HepG2 (cell line): ENCODE measurements around the gene RNF4. TPM values are rescaled to one million over a fixed set of nuclear protein-coding genes. Genes with fewer than 3 reads are reported as not detected.

Experiments used
- AHR ChIP-seq: IDR thresholded peaks from 2 replicates; pipeline ENCODE4 v1.6.1; 2018; ENCODE audit warnings: missing genetic modification reagents, missing compliant biosample characterization
- LCORL ChIP-seq, 2 experiments: fragments of 450-650 bp in 1 of 2; sonication (generic) in 1 of 2; formaldehyde crosslinking in 1 of 2; IDR thresholded peaks; 2 replicates each; pipeline versions ENCODE4 v1.5.0 to v1.6.1; 2017 to 2020; ENCODE audit warnings: antibody characterized with exemption in 1 of 2, missing genetic modification reagents in 1 of 2
- MEF2D ChIP-seq: sonication (generic); formaldehyde crosslinking; IDR thresholded peaks from 2 replicates; pipeline ENCODE4 v1.5.1; 2020; ENCODE audit warnings: mild to moderate bottlenecking, missing genetic modification reagents
- NR0B2 ChIP-seq: sonication (generic); formaldehyde crosslinking; IDR thresholded peaks from 2 replicates; pipeline ENCODE4 v1.4.0; 2020; ENCODE audit warnings: mild to moderate bottlenecking, missing genetic modification reagents
- RFXANK ChIP-seq: IDR thresholded peaks from 2 replicates; pipeline ENCODE4 v1.6.1; 2016
- RXRA ChIP-seq: sonication (generic); formaldehyde crosslinking; IDR thresholded peaks from 2 replicates; pipeline ENCODE4 v1.5.1; 2020; ENCODE audit warnings: missing genetic modification reagents
- SKI ChIP-seq: fragments of 450-650 bp; IDR thresholded peaks from one replicate; pipeline ENCODE4 v1.6.1; 2018; ENCODE audit warnings: mild to moderate bottlenecking; ENCODE audit not compliant: partially characterized antibody
- STAT5B ChIP-seq: sonication (generic); formaldehyde crosslinking; IDR thresholded peaks from 2 replicates; pipeline ENCODE4 v1.4.0; 2020; ENCODE audit warnings: missing genetic modification reagents
- TAF1 ChIP-seq: sonication (generic); formaldehyde crosslinking; IDR thresholded peaks from 2 replicates; pipeline ENCODE4 v1.4.0; 2020; ENCODE audit warnings: missing genetic modification reagents
- TSC22D2 ChIP-seq: sonication (generic); formaldehyde crosslinking; IDR thresholded peaks from 2 replicates; pipeline ENCODE4 v1.5.1; 2020; ENCODE audit warnings: missing genetic modification reagents, mild to moderate bottlenecking, borderline replicate concordance
- ZNF407 ChIP-seq: sonication (generic); formaldehyde crosslinking; IDR thresholded peaks from one replicate; pipeline ENCODE4 v1.5.1; 2020; ENCODE audit warnings: mild to moderate bottlenecking, missing genetic modification reagents; ENCODE audit errors: not compliant biosample characterization
- ZNF737 ChIP-seq: sonication (generic); formaldehyde crosslinking; IDR thresholded peaks from 2 replicates; pipeline ENCODE4 v1.5.0; 2020; ENCODE audit warnings: missing genetic modification reagents, mild to moderate bottlenecking, borderline replicate concordance
- polyA plus RNA-seq, 8 experiments: library from polyadenylated mRNA; depleted of rRNA in 3 of 8; stranded (reverse) in 7 of 8; unstranded in 1 of 8; fragments of >200 nt; fragmentation: Illumina TruSeq in 4 of 8; extraction: Trizol in 4 of 8; gene quantifications; 2 replicates each; pipeline versions ENCODE4 v1.2.1 to v1.2.3, GENCODE V29; 2011 to 2016; ENCODE audit warnings: low read depth in 4 of 8, missing spikeins in 1 of 8, mixed read lengths in 1 of 8; ENCODE audit not compliant: insufficient read depth in 1 of 8
- total RNA-seq, 5 experiments: library from RNA; depleted of rRNA; stranded (reverse); fragments of >200 nt; fragmentation: Illumina TruSeq; extraction: Trizol; gene quantifications; 2 replicates each; pipeline ENCODE4 v1.2.3, GENCODE V29; 2016; ENCODE audit warnings: low read depth in 1 of 5

The RNF4 gene
- total and polyA plus RNA-seq, 2 of the 13 experiments (the other 11 are each of a cell fraction or from before 2014, with no cell fraction given) = 38.1 to 45.1 TPM

DNA sequence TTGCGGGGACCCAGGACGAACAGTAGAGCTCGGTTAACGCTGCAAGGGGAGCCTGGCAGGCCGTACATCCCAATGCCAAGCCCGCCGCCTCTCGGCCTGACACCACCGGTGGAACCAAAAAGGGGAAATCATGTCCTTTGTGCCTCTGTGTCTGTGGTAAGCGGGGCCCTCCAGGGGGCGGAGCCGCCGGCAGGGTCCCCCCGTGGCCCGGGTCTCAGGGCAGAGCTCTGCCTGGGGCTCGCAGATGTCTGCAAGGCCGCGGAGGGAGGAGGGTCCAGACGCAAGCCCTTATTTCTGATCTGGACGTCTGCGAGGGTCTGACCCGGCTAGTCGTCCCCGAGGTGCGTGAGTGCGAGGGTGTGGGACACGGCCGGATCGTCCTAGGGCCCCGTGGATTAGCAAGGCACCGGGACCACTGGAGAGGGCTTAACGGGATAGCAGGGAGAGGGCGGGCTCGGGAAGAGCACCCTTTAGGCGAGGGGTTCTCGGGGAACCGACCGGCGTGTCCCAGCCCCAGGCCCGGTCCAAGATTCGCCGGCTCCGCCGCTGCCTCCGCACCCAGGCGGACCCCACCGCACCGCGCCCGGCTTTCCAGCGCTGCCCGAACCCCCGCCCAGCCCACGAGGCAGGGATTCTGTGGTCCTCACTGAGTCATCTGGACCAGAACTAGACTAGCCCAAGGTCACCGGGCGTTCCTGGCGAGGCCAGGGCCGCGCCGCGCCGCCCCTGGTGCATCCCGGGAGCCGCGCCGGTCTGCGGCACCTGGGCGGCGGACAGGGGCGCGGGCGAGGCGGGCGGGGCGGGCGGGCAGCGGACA, 66.7 kb downstream of the RNF4 start (continued):
- no peak for TF ChIP-seq RFXANK (CRISPR knock-in tag)
- TF ChIP-seq ZNF407 (CRISPR knock-in tag) = peak; percentile 65
- no peak for TF ChIP-seq AHR (CRISPR knock-in tag)
- no peak for TF ChIP-seq ZNF737 (CRISPR knock-in tag)
- peak; percentile 17; the same call in 1 of the 2 replicates for TF ChIP-seq NR0B2 (CRISPR knock-in tag)
- TF ChIP-seq TSC22D2 (CRISPR knock-in tag) = no peak
- 0 out of 2 replicates have a peak, but pooled peaks have one; percentile 11 for TF ChIP-seq MEF2D (CRISPR knock-in tag)
- no peak for TF ChIP-seq STAT5B (CRISPR knock-in tag)
- no peak for TF ChIP-seq LCORL (IDR thresholded peaks at IDR 0.05)
- peak; percentile 32; the same call in 1 of the 2 replicates for TF ChIP-seq LCORL (CRISPR knock-in tag; IDR thresholded peaks at IDR 0.05)
- no peak for TF ChIP-seq SKI
- TF ChIP-seq TAF1 (CRISPR knock-in tag) = peak; percentile 83
- no peak; the same call in 1 of the 2 replicates for TF ChIP-seq RXRA (CRISPR knock-in tag)
